Gastroesophageal sphincter (tissue), 4 donors: ENCODE measurements around the gene POU4F2. TPM values are rescaled to one million over a fixed set of nuclear protein-coding genes. Genes with fewer than 3 reads are reported as not detected.

ENCODE experiments used
- ATAC-seq: fragments of 150-250 bp; one replicate; pipeline ENCODE4 v1.9.1; 2016; ENCODE audit warnings: mild to moderate bottlenecking, moderate library complexity
- H3K27ac ChIP-seq, 4 donors: fragments of 200-600 bp; sonication (generic) in 3 of 4; 1 replicate in 3 of 4; 2 replicates in 1 of 4; pipeline ENCODE4 v1.5.1; 2016 to 2019
- H3K27me3 ChIP-seq: fragments of 200-600 bp; sonication (generic); one replicate; pipeline ENCODE4 v1.5.1; 2019
- H3K36me3 ChIP-seq, 2 donors: fragments of 200-600 bp; sonication (generic); one replicate each; pipeline ENCODE4 v1.5.1; 2019; ENCODE audit warnings: control low read depth in 1 of 2
- H3K4me1 ChIP-seq, 3 donors: fragments of 200-600 bp; sonication (generic); 1 replicate in 2 of 3; 2 replicates in 1 of 3; pipeline ENCODE4 v1.5.1; 2016 to 2019; ENCODE audit warnings: control low read depth in 2 of 3
- H3K4me3 ChIP-seq, 2 donors: fragments of 200-600 bp; sonication (generic); one replicate each; pipeline ENCODE4 v1.5.1; 2019; ENCODE audit warnings: mild to moderate bottlenecking in 1 of 2, moderate library complexity in 1 of 2
- H3K9me3 ChIP-seq, 3 donors: fragments of 200-600 bp; sonication (generic); one replicate each; pipeline ENCODE4 v1.5.1; 2017 to 2019; ENCODE audit warnings: control low read depth in 2 of 3
- EP300 ChIP-seq: sonication (generic); formaldehyde crosslinking; IDR thresholded peaks from one replicate; pipeline ENCODE4 v1.6.1; 2017; ENCODE audit warnings: antibody characterized with exemption, mild to moderate bottlenecking
- POLR2A ChIP-seq, 2 donors: fragments of 450-650 bp; IDR thresholded peaks; one replicate each; pipeline ENCODE4 v1.6.1; 2017; ENCODE audit warnings: antibody characterized with exemption in 2 of 2, mild to moderate bottlenecking in 2 of 2, moderate library complexity in 1 of 2
- POLR2AphosphoS5 ChIP-seq: sonication (generic); formaldehyde crosslinking; IDR thresholded peaks from one replicate; pipeline ENCODE4 v1.6.1; 2017; ENCODE audit warnings: antibody characterized with exemption
- WGBS, 2 donors: methylation state at CpG; one replicate each; pipeline ENCODE4 v1.1.5; 2018; ENCODE audit warnings: low coverage in 1 of 2; 5-methylcytosine and 5-hydroxymethylcytosine counted together
- total RNA-seq, 4 donors: library from RNA; depleted of rRNA; stranded (reverse); fragments of >200 nt; gene quantifications; one replicate each; pipeline ENCODE4 v1.1.0, GENCODE V29; 2016
- TF ChIP-seq, protein P1 (sequence below), 4 experiments: fragments of 200-600 bp in 2 of 4; fragments of 450-650 bp in 2 of 4; sonication (generic) in 1 of 4; IDR thresholded peaks; one replicate each; pipeline ENCODE4 v1.5.1; 2017 to 2019; ENCODE audit warnings: antibody characterized with exemption in 4 of 4, mild to moderate bottlenecking in 2 of 4, moderate library complexity in 2 of 4

Gene POU4F2, protein sequence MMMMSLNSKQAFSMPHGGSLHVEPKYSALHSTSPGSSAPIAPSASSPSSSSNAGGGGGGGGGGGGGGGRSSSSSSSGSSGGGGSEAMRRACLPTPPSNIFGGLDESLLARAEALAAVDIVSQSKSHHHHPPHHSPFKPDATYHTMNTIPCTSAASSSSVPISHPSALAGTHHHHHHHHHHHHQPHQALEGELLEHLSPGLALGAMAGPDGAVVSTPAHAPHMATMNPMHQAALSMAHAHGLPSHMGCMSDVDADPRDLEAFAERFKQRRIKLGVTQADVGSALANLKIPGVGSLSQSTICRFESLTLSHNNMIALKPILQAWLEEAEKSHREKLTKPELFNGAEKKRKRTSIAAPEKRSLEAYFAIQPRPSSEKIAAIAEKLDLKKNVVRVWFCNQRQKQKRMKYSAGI
- not detected for total RNA-seq

DNA sequence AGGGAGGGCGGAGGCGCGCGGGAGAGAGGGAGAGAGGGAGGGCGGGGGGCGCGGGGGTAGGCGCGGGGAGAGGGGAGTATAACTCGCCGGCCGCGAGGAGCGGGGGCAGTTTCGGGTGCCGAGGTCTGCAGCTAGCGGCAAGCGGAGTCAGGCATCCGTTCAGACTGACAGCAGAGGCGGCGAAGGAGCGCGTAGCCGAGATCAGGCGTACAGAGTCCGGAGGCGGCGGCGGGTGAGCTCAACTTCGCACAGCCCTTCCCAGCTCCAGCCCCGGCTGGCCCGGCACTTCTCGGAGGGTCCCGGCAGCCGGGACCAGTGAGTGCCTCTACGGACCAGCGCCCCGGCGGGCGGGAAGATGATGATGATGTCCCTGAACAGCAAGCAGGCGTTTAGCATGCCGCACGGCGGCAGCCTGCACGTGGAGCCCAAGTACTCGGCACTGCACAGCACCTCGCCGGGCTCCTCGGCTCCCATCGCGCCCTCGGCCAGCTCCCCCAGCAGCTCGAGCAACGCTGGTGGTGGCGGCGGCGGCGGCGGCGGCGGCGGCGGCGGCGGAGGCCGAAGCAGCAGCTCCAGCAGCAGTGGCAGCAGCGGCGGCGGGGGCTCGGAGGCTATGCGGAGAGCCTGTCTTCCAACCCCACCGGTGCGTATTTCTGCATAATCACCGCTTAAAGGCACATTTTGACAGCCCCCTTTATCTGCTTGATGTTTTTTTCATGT lies at the start of gene POU4F2:
Gene POU4F2, plus strand, starts transcription at position 108 of the 720 bp plus-strand sequence. Its CDS starts 248 bp downstream, at position 356.
- no peak within 1 kb of the TSS for H3K27ac ChIP-seq
- H3K9me3 ChIP-seq = peaks cover 0 to 4% (median 0%) of the 10 kb centered on the region in 3 donors
- H3K36me3 ChIP-seq = no peaks in the 10 kb centered on the region
- H3K27me3 ChIP-seq = peaks cover 97% of the 10 kb centered on the region
- WGBS, 2 donors = 0 to 4% methylated on average over 9 to 10 of the region's 74 CpGs
- H3K4me1 ChIP-seq = peaks cover 0 to 42% (median 11%) of the 10 kb centered on the region in 3 donors
- TF ChIP-seq EP300 (no peak), POLR2AphosphoS5 (no peak), POLR2A (IDR thresholded peaks at IDR 0.05) (no peak)
- TF ChIP-seq, protein P1, sequence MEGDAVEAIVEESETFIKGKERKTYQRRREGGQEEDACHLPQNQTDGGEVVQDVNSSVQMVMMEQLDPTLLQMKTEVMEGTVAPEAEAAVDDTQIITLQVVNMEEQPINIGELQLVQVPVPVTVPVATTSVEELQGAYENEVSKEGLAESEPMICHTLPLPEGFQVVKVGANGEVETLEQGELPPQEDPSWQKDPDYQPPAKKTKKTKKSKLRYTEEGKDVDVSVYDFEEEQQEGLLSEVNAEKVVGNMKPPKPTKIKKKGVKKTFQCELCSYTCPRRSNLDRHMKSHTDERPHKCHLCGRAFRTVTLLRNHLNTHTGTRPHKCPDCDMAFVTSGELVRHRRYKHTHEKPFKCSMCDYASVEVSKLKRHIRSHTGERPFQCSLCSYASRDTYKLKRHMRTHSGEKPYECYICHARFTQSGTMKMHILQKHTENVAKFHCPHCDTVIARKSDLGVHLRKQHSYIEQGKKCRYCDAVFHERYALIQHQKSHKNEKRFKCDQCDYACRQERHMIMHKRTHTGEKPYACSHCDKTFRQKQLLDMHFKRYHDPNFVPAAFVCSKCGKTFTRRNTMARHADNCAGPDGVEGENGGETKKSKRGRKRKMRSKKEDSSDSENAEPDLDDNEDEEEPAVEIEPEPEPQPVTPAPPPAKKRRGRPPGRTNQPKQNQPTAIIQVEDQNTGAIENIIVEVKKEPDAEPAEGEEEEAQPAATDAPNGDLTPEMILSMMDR (IDR thresholded peaks at IDR 0.05) = no peak
- no peak for ATAC-seq
- peak within 1 kb of the TSS in 1 of 2 donors; percentile 36 for H3K4me3 ChIP-seq

DNA sequence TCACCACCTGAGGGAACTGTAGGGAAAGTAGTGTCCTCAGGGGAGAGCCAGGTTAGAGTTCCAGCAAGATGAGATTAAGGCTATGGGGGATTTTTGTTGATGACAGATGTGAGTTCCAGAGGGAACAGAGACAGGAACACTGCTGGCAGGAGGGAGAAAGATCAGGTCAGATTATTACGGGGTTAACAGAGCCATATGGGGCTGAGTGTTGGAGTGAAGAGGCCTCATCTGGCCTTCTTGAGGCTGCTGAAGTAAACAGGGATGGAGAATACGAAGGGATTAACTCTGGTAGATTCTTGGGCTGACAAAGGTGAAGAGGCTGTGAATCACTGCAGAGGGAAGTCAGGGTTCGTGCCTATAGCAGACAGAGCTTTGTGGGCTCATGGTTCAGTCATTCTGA lies 47.9 kb upstream of the POU4F2 start:
- Histone ChIP-seq H3K9me3 (no peaks in the 10 kb centered on the region), H3K4me3 (no peak overlapping the region), H3K4me1 (no peaks in the 10 kb centered on the region), H3K36me3 (no peaks in the 10 kb centered on the region), H3K27me3 (no peaks in the 10 kb centered on the region), H3K27ac (no peak overlapping the region)
- WGBS, 2 donors = 63 to 78% methylated on average over 2 to 3 of the region's 3 CpGs
- no peak for ATAC-seq
- no peak for TF ChIP-seq EP300
- no peak for TF ChIP-seq POLR2A (IDR thresholded peaks at IDR 0.05)
- TF ChIP-seq, protein P1 (IDR thresholded peaks at IDR 0.05) = no peak
- no peak for TF ChIP-seq POLR2AphosphoS5

DNA sequence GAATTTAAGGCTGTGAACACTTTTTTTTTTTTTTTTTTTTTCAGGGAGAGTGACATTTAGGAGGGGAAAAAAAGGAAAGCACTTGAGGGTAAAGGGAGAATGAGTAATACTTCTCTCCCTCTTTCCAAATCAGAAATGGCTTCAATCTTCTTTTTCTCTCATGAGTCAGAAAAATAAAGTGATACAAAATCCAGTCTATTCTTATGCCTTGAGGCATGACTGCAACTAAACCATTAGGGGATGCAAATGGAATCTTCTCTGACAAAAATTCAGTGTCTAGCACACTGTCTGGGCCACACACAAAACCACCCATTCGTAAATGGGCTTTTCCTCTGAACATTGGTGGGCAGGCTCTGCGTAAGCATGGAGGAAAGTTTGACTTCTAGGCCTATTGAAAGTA lies 46.7 kb upstream of the POU4F2 start:
- Histone ChIP-seq H3K27ac (no peak overlapping the region), H3K4me1 (no peaks in the 10 kb centered on the region), H3K9me3 (no peaks in the 10 kb centered on the region), H3K4me3 (no peak overlapping the region), H3K27me3 (no peaks in the 10 kb centered on the region), H3K36me3 (no peaks in the 10 kb centered on the region)
- no peak for TF ChIP-seq EP300
- TF ChIP-seq POLR2A (IDR thresholded peaks at IDR 0.05) = no peak
- TF ChIP-seq, protein P1 (IDR thresholded peaks at IDR 0.05) = no peak
- TF ChIP-seq POLR2AphosphoS5 = no peak
- no peak for ATAC-seq
- WGBS, 2 donors = 58 to 100% methylated on average over 1 to 2 of the region's 2 CpGs

DNA sequence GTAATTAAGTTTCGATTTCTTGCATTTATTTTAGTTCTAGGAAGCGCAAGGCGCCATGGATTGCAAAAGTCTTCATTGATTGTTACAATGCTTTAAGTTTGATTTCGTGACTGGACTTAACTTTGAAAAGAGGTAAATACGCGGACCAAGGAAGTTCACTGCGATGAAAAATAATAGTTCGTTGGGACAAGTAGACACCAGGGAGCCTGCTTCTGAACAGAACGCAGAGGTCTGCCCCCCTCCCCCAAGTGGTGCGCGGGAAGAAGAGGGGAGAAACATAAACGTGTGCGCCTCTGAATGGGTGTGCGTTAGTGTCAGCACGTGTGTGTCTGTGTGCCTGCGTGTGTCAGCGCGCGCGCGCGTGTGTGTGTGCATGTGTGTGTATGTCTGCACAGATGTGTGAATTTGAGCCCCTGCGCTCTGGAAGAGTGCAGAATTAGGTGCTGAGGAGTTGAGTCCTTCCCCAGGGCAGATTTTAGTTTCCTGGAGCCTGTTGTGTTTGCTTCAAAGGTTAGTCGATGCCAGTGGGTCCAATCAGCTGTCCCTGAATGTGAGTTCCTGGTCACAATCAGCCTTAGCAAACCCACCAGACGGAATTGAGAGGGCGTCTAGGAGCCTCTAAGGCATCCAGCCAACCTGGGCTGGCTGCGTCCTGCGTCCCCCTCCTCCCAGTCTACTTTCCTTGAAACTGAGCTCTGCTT lies 5.8 kb upstream of the POU4F2 start:
- Histone ChIP-seq H3K9me3 (no peaks in the 10 kb centered on the region), H3K27ac (no peak overlapping the region), H3K36me3 (no peaks in the 10 kb centered on the region), H3K27me3 (peaks cover 83% of the 10 kb centered on the region), H3K4me3 (no peak overlapping the region), H3K4me1 (peaks cover 0 to 12% (median 0%) of the 10 kb centered on the region in 3 donors)
- TF ChIP-seq POLR2AphosphoS5 = no peak
- TF ChIP-seq, protein P1 (IDR thresholded peaks at IDR 0.05) = no peak
- no peak for TF ChIP-seq POLR2A (IDR thresholded peaks at IDR 0.05)
- TF ChIP-seq EP300 = no peak
- ATAC-seq = no peak
- WGBS, 2 donors = 2 to 6% methylated on average over 15 of the region's 28 CpGs
